Testis (tissue), 3 donors: ENCODE data around the gene STAM. TPM values are rescaled to one million over a fixed set of nuclear protein-coding genes. Genes with fewer than 3 reads are reported as not detected.

Experiments used
- DNase-seq: peaks from one replicate; pipeline ENCODE4 v3.0.0-alpha.2; 2019
- H3K27ac ChIP-seq, 2 donors: fragments of 200-600 bp; sonication (generic); one replicate each; pipeline ENCODE4 v1.5.1; 2019
- H3K27me3 ChIP-seq: fragments of 200-600 bp; sonication (generic); one replicate; pipeline ENCODE4 v1.5.1; 2019
- H3K36me3 ChIP-seq: fragments of 200-600 bp; sonication (generic); one replicate; pipeline ENCODE4 v1.5.1; 2017; ENCODE audit warnings: low read depth; ENCODE audit errors: missing control alignments
- H3K4me1 ChIP-seq: fragments of 200-600 bp; sonication (generic); one replicate; pipeline ENCODE4 v1.5.1; 2019
- H3K4me3 ChIP-seq, 2 donors: fragments of 200-600 bp; sonication (generic); one replicate each; pipeline ENCODE4 v1.5.1; 2017 to 2019
- H3K9me3 ChIP-seq: fragments of 200-600 bp; sonication (generic); one replicate; pipeline ENCODE4 v1.5.1; 2017
- CTCF ChIP-seq, 3 experiments: fragments of 450-650 bp in 2 of 3; fragments of 200-600 bp in 1 of 3; sonication (generic) in 1 of 3; IDR thresholded peaks; one replicate each; pipeline ENCODE4 v1.5.1; 2016 to 2019; ENCODE audit warnings: antibody characterized with exemption in 3 of 3, mild to moderate bottlenecking in 2 of 3, moderate library complexity in 1 of 3
- POLR2A ChIP-seq: fragments of 450-650 bp; IDR thresholded peaks from one replicate; pipeline ENCODE4 v1.6.1; 2017; ENCODE audit warnings: antibody characterized with exemption, mild to moderate bottlenecking, moderate library complexity
- WGBS, 2 donors: methylation state at CpG; one replicate each; pipeline ENCODE4 v1.1.5; 2018; 5-methylcytosine and 5-hydroxymethylcytosine counted together
- intact Hi-C: fragments of 100-400 bp; cut with DNase I; formaldehyde crosslinking; loops from one replicate; pipeline ENCODE4 v1.15.1; 2023; ENCODE audit warnings: low total_unique reads
- polyA plus RNA-seq: library from polyadenylated mRNA; stranded (reverse); fragments of 350-450 nt; fragmentation: Illumina TruSeq; extraction: RNeasy Lipid Tissue Mini Kit (QIAGEN cat#74804); gene quantifications from one replicate; pipeline ENCODE4 v1.2.3, GENCODE V29; 2014; ENCODE audit warnings: low read depth, low replicate concordance; ENCODE audit not compliant: insufficient read depth
- total RNA-seq, 2 donors: library from RNA; depleted of rRNA; stranded (reverse); fragments of >200 nt; gene quantifications; one replicate each; pipeline ENCODE4 v1.2.3, GENCODE V29; 2016

STAM gene
- total and polyA plus RNA-seq, 3 donors from 2014 or later = 23.7 to 40.9 (median 40.6) TPM

DNA sequence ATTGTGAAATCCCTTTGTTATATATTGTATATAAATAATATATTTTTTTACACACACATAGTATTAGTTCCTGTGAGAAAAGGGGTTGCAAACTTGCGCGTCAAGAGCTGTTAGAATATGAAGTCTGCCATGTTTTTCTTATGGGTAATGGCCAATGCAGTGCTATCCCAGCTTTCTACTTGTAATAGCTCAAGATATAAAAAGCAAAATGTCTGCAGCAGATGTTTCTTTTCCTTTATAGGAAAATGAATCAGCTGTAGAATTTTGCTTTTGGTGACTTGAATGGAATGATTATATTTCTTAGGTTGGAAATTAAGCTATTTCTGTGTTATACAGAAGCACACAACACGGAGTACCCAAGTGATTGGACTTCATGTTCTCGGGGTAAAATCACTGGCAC, 54.7 kb downstream of the STAM start:
- Histone ChIP-seq H3K36me3 (no peaks in the 10 kb centered on the region), H3K9me3 (no peaks in the 10 kb centered on the region), H3K27me3 (no peaks in the 10 kb centered on the region), H3K27ac (no peak overlapping the region), H3K4me3 (no peak overlapping the region), H3K4me1 (no peaks in the 10 kb centered on the region)
- intact Hi-C loops = no loop called here
- TF ChIP-seq POLR2A (no peak), CTCF (IDR thresholded peaks at IDR 0.05) (no peak)
- WGBS, 2 donors = 94 to 96% methylated on average over 4 of the region's 4 CpGs
- DNase-seq = no peak

GRCh38 chr10:17701301-17701700, 57.4 kb downstream of the STAM start:
- Histone ChIP-seq H3K9me3 (no peaks in the 10 kb centered on the region), H3K36me3 (no peaks in the 10 kb centered on the region)
- no peak for TF ChIP-seq POLR2A
- TF ChIP-seq CTCF (IDR thresholded peaks at IDR 0.05) = no peak

DNA sequence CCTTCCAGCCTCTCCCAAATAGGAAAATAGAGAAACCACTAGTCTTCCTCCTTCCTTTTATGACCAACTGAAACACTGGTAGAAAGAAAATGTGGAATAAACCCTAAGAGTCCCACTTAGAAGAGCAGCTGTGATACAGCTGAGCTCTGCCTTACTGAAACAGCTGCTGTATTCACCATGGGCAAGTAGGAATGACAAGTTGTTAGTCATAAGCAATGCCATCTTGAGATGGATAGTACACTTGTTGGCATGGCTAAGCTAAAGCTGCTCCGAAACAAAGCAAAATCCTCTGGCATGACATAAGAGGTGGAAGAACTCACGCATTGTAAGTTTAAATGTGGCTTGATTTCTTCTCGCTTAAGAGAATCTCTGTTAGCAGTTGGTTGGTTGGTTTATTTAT, 59.8 kb downstream of the STAM start:
- no peak for DNase-seq
- no peaks in the 10 kb centered on the region for H3K36me3 ChIP-seq
- WGBS, 2 donors = 95 to 100% methylated on average over 3 of the region's 3 CpGs

More at GRCh38 chr10:17701301-17701700, 57.4 kb downstream of the STAM start:
- intact Hi-C loops = no loop called here
- no peaks in the 10 kb centered on the region for H3K27me3 ChIP-seq
- H3K27ac ChIP-seq = no peak overlapping the region
- WGBS, 2 donors = 95 to 97% methylated on average over 3 of the region's 3 CpGs
- no peaks in the 10 kb centered on the region for H3K4me1 ChIP-seq
- H3K4me3 ChIP-seq = no peak overlapping the region
- no peak for DNase-seq

DNA sequence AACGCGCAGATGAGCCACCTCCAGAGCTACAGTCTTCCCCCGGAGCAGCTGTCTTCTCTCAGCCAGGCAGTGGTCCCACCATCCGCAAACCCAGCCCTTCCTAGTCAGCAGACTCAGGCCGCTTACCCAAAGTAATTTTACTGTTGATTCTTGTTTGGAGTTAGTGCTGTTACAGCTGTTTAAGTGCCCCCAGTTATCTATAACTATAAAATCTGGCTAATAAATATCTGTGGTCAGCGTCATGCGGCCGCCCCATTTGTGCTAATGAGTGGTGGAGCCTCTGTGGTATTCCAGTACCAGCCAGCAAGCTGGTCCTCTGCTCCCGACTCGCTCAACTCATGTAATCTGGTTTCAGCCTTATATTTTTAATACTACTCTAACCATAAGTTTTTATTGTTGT, 64.9 kb downstream of the STAM start:
- TF ChIP-seq POLR2A = no peak
- no peak for TF ChIP-seq CTCF (IDR thresholded peaks at IDR 0.05)
- intact Hi-C loops = no loop called here
- Histone ChIP-seq H3K27ac (no peak overlapping the region), H3K36me3 (no peaks in the 10 kb centered on the region), H3K4me3 (no peak overlapping the region), H3K9me3 (no peaks in the 10 kb centered on the region), H3K27me3 (no peaks in the 10 kb centered on the region), H3K4me1 (no peaks in the 10 kb centered on the region)
- no peak for DNase-seq
- WGBS, 2 donors = 94 to 95% methylated on average over 10 of the region's 10 CpGs

More for the DNA sequence above, 59.8 kb downstream of the STAM start:
- intact Hi-C loops = no loop called here
- no peaks in the 10 kb centered on the region for H3K9me3 ChIP-seq
- H3K4me1 ChIP-seq = no peaks in the 10 kb centered on the region
- no peaks in the 10 kb centered on the region for H3K27me3 ChIP-seq
- TF ChIP-seq POLR2A = no peak
- TF ChIP-seq CTCF (IDR thresholded peaks at IDR 0.05) = no peak
- H3K27ac ChIP-seq = no peak overlapping the region
- no peak overlapping the region for H3K4me3 ChIP-seq

GRCh38 chr10:17709492-17709891, 65.5 kb downstream of the STAM start:
- H3K27ac ChIP-seq = no peak overlapping the region
- no peak for DNase-seq
- WGBS, 2 donors = 85 to 89% methylated on average over 5 of the region's 5 CpGs

More at GRCh38 chr10:17709492-17709891, 65.5 kb downstream of the STAM start:
- Histone ChIP-seq H3K36me3 (no peaks in the 10 kb centered on the region), H3K27me3 (no peaks in the 10 kb centered on the region), H3K9me3 (no peaks in the 10 kb centered on the region), H3K4me3 (no peak overlapping the region), H3K4me1 (no peaks in the 10 kb centered on the region)
- intact Hi-C loops = no loop called here
- TF ChIP-seq POLR2A (no peak), CTCF (IDR thresholded peaks at IDR 0.05) (no peak)
